Measurements from ENCODE around the gene PDYN. TPM values are rescaled to one million over a fixed set of nuclear protein-coding genes. Genes with fewer than 3 reads are reported as not detected.

PDYN gene
- total RNA-seq, 2 donors from 2014 or later: not detected

DNA sequence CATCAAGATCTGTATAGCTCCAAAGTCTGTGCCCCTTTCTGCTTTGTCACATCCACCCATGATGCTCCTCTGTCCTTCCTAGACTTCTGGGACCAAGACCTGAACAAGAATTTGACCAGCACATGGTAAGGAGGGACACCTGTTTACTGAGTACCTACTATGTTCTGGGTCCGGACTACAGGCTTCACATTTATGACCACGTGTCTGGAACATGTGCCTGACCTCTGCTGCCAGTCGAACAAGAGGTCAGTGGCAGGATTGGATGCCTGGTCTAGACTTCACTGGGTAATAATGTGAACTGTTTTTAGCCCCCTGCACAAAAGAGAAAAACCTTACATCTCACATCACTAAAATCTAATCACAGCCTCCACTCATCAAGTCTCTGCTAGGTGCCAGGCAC is 7.3 kb upstream of the PDYN start:
- Histone ChIP-seq H3K9me3 (no peaks in the 10 kb centered on the region), H3K27me3 (replicated peaks; ENCODE audit: insufficient read depth) (no peaks in the 10 kb centered on the region), H3K27ac (no peak overlapping the region), H3K36me3 (no peaks in the 10 kb centered on the region), H3K4me3 (no peak overlapping the region), H3K4me1 (ENCODE audit: control insufficient read depth in 1 of 2, low read depth in 2 of 2) (no peaks in the 10 kb centered on the region)
- ATAC-seq (ENCODE audit: insufficient number of reproducible peaks, low FRiP score, low read depth) (no peak), DNase-seq (ENCODE audit: low spot score) (no peak)
- TF ChIP-seq, protein P1, sequence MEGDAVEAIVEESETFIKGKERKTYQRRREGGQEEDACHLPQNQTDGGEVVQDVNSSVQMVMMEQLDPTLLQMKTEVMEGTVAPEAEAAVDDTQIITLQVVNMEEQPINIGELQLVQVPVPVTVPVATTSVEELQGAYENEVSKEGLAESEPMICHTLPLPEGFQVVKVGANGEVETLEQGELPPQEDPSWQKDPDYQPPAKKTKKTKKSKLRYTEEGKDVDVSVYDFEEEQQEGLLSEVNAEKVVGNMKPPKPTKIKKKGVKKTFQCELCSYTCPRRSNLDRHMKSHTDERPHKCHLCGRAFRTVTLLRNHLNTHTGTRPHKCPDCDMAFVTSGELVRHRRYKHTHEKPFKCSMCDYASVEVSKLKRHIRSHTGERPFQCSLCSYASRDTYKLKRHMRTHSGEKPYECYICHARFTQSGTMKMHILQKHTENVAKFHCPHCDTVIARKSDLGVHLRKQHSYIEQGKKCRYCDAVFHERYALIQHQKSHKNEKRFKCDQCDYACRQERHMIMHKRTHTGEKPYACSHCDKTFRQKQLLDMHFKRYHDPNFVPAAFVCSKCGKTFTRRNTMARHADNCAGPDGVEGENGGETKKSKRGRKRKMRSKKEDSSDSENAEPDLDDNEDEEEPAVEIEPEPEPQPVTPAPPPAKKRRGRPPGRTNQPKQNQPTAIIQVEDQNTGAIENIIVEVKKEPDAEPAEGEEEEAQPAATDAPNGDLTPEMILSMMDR (IDR thresholded peaks at IDR 0.05): no peak

DNA sequence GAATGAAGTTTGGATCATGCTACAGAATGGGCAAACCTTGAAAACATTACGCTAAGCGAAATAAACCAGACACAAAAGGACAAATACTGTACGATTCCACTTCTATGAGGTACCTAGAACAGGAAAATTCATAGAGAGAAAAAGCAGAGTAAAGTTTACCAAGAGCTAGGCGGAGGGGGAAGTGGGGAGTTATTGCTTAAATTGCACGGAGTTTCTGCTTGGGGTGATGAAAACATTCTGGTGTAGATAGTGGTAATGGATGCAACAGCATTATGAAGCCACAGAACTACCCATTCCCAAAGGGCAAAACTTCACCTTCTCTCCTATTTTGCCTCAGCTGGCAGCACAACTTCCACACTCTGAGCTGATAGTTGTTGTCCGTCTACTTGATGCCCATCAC is 6.4 kb upstream of the PDYN start:
- ATAC-seq (ENCODE audit: insufficient number of reproducible peaks, low FRiP score, low read depth): no peak
- no peaks in the 10 kb centered on the region for H3K27me3 ChIP-seq (replicated peaks; ENCODE audit: insufficient read depth)
- H3K4me3 ChIP-seq: no peak overlapping the region
- H3K36me3 ChIP-seq: no peaks in the 10 kb centered on the region
- H3K27ac ChIP-seq: no peak overlapping the region
- no peaks in the 10 kb centered on the region for H3K4me1 ChIP-seq (ENCODE audit: control insufficient read depth in 1 of 2, low read depth in 2 of 2)
- no peaks in the 10 kb centered on the region for H3K9me3 ChIP-seq
- DNase-seq (ENCODE audit: low spot score): no peak
- TF ChIP-seq, protein P1 (IDR thresholded peaks at IDR 0.05): no peak

DNA sequence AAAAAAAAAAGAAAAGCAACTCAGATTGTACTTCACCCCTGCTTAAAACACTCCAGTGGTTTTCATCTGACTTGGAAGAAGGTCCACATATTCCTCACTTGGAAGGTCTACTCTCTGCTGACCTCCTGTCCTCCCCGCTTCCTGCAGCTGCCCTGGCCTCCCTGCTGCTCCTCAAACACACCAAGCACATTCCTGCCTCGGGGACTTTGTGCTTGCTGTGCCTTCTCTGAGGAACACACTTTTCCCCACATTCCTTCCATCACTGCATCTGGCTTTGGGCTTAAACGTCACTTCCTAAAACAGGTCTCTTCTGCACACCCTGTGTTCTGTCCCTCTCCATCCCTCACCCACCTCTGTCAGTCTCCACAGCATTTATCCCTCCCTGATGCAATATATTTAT is 4.9 kb upstream of the PDYN start:
- DNase-seq (ENCODE audit: low spot score): no peak
- no peak overlapping the region for H3K4me3 ChIP-seq
- no peak overlapping the region for H3K27ac ChIP-seq
- H3K4me1 ChIP-seq (ENCODE audit: control insufficient read depth in 1 of 2, low read depth in 2 of 2): no peaks in the 10 kb centered on the region
- ATAC-seq (ENCODE audit: insufficient number of reproducible peaks, low FRiP score, low read depth): no peak
- TF ChIP-seq, protein P1 (IDR thresholded peaks at IDR 0.05): no peak
- no peaks in the 10 kb centered on the region for H3K36me3 ChIP-seq
- H3K27me3 ChIP-seq (replicated peaks; ENCODE audit: insufficient read depth): no peaks in the 10 kb centered on the region
- H3K9me3 ChIP-seq: no peaks in the 10 kb centered on the region

DNA sequence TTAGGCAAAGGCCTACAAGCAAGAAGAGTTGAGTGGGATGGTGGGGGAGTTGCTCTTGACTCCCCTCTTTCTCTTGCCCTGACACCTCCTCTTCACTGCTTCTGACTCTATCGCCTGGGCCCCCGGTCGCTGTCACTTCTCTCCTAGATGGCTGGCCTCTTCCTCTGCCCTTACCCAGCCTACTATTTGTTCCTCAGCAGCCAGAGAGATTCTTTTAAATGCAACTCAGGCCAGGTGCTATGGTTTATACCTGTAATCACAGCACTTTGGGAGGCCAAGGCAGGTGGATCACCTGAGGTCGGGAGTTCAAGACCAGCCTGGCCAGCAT is 4.3 kb upstream of the PDYN start:
- Histone ChIP-seq H3K4me3 (no peak overlapping the region), H3K36me3 (no peaks in the 10 kb centered on the region), H3K27me3 (replicated peaks; ENCODE audit: insufficient read depth) (no peaks in the 10 kb centered on the region), H3K9me3 (no peaks in the 10 kb centered on the region), H3K27ac (no peak overlapping the region), H3K4me1 (ENCODE audit: control insufficient read depth in 1 of 2, low read depth in 2 of 2) (no peaks in the 10 kb centered on the region)
- ATAC-seq (ENCODE audit: insufficient number of reproducible peaks, low FRiP score, low read depth) (no peak), DNase-seq (ENCODE audit: low spot score) (no peak)
- TF ChIP-seq, protein P1 (IDR thresholded peaks at IDR 0.05): no peak

DNA sequence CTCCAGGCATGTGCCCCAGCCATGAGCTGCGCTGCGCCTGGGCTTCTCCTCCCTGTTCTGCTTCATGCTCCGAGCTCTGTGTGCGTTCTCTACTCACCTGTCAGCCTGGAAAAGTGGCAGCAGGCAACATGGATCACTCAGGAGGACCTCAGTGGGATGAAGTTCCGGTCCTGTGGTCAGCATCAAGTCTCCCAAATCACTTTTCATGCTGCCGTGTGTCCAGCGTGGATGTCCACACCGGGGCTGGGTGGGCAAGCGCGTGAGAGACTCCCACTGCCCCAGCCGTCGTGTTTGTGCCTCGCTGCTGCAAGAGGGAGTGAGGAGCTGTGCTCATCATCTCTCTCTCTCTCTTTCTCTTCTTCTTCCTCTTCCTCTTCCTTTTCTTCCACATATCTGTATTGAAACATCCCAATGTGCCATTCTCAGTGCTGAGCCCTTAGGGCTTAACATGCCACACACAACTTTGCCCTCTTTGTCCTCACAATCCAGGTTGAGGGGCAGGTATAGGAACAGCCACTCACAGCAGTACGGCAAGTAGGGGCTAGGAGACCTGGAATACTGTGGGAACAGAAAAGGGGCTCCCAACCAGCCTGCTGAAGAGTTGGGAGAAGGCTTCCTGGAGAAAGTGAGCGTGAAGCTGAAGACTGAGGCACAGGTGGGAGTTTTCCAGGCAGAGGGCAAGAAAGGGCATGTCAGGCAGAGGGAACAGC is 3.8 kb upstream of the PDYN start:
- no peaks in the 10 kb centered on the region for H3K4me1 ChIP-seq (ENCODE audit: control insufficient read depth in 1 of 2, low read depth in 2 of 2)
- no peaks in the 10 kb centered on the region for H3K27me3 ChIP-seq (replicated peaks; ENCODE audit: insufficient read depth)
- DNase-seq (ENCODE audit: low spot score): no peak
- no peak for ATAC-seq (ENCODE audit: insufficient number of reproducible peaks, low FRiP score, low read depth)
- TF ChIP-seq, protein P1 (IDR thresholded peaks at IDR 0.05): no peak
- no peaks in the 10 kb centered on the region for H3K36me3 ChIP-seq
- no peaks in the 10 kb centered on the region for H3K9me3 ChIP-seq
- H3K4me3 ChIP-seq: no peak overlapping the region
- H3K27ac ChIP-seq: no peak overlapping the region
